PC-9 (cell line): ENCODE measurements around the gene NKAIN2. TPM values are rescaled to one million over a fixed set of nuclear protein-coding genes. Genes with fewer than 3 reads are reported as not detected.

ENCODE experiments used
- BruUV-seq: library from RNA; stranded (reverse); fragments of 400-500 nt; replicated peaks from 2 replicates; lab custom pipeline; 2021; lab: Mats Ljungman, UMichigan
- CTCF ChIA-PET: fragments of 300-600 bp; sonication (Branson Sonifier 250); formaldehyde crosslinking; loops from one replicate; lab custom pipeline; 2022; ENCODE audit warnings: antibody characterized with exemption; lab: Charles Lee
- POLR2A ChIA-PET: fragments of 300-600 bp; sonication (Branson Sonifier 250); formaldehyde crosslinking; loops from one replicate; lab custom pipeline; 2022; ENCODE audit warnings: antibody characterized with exemption; ENCODE audit not compliant: unreplicated experiment; lab: Charles Lee
- DNase-seq, 2 experiments: peaks; one replicate each; pipeline versions ENCODE4 v3.0.0 to v3.0.0-alpha.2; 2015 to 2022; ENCODE audit warnings: mixed read lengths in 1 of 2
- H2AFZ ChIP-seq: fragments of 200-600 bp; sonication (generic); 2 replicates; pipeline ENCODE4 v1.8.1; 2017; ENCODE audit warnings: antibody characterized with exemption
- H3F3A ChIP-seq: fragments of 200-600 bp; sonication (generic); 2 replicates; pipeline ENCODE4 v1.8.1; 2017; ENCODE audit warnings: antibody characterized with exemption, mild to moderate bottlenecking, low read depth; ENCODE audit not compliant: insufficient read depth
- H3K27ac ChIP-seq: fragments of 200-600 bp; sonication (generic); 2 replicates; pipeline ENCODE4 v1.6.1; 2016; ENCODE audit warnings: mixed run types
- H3K27me3 ChIP-seq: fragments of 200-600 bp; sonication (generic); 2 replicates; pipeline ENCODE4 v1.6.1; 2016; ENCODE audit warnings: low read depth, mixed run types; ENCODE audit not compliant: insufficient read depth
- H3K36me3 ChIP-seq: fragments of 200-600 bp; sonication (generic); 2 replicates; pipeline ENCODE4 v1.6.1; 2016; ENCODE audit warnings: low read depth, mixed run types
- H3K4me1 ChIP-seq: fragments of 200-600 bp; sonication (generic); replicated peaks from 2 replicates; pipeline ENCODE4 v1.6.1; 2016; ENCODE audit warnings: mixed run types; ENCODE audit not compliant: insufficient read depth
- H3K4me2 ChIP-seq: fragments of 200-600 bp; sonication (generic); 2 replicates; pipeline ENCODE4 v1.6.1; 2017; ENCODE audit warnings: mixed run types
- H3K4me3 ChIP-seq: fragments of 200-600 bp; sonication (generic); 2 replicates; pipeline ENCODE4 v1.6.1; 2016; ENCODE audit warnings: mixed run types
- H3K79me2 ChIP-seq: fragments of 200-600 bp; sonication (generic); 2 replicates; pipeline ENCODE4 v1.6.1; 2017; ENCODE audit warnings: low read depth, mixed run types
- H3K9me2 ChIP-seq: fragments of 200-600 bp; sonication (generic); 2 replicates; pipeline ENCODE4 v1.8.1; 2017; ENCODE audit warnings: mild to moderate bottlenecking; ENCODE audit not compliant: insufficient read depth
- H3K9me3 ChIP-seq: fragments of 200-600 bp; sonication (generic); 2 replicates; pipeline ENCODE4 v1.8.1; 2016; ENCODE audit warnings: low read depth; ENCODE audit not compliant: insufficient read depth
- H4K20me1 ChIP-seq: fragments of 200-600 bp; sonication (generic); 2 replicates; pipeline ENCODE4 v1.8.1; 2017; ENCODE audit not compliant: insufficient read depth
- EZH2 ChIP-seq: fragments of 200-600 bp; sonication (generic); IDR thresholded peaks from 2 replicates; pipeline ENCODE4 v1.8.0; 2017; ENCODE audit warnings: antibody characterized with exemption, low read depth
- intact Hi-C: fragments of 100-400 bp; cut with micrococcal nuclease; formaldehyde crosslinking; loops from one replicate; pipeline ENCODE4 v1.10.0; 2022; ENCODE audit not compliant: unreplicated experiment
- total RNA-seq: library from RNA; stranded (reverse); gene quantifications from 2 replicates; pipeline ENCODE4 v1.2.3, GENCODE V29; 2021
- TF ChIP-seq, protein P1 (sequence below): fragments of 200-600 bp; sonication (generic); conservative IDR thresholded peaks from 2 replicates; pipeline ENCODE4 v1.6.1; 2017; ENCODE audit warnings: mixed run types, antibody characterized with exemption, mild to moderate bottlenecking, moderate library complexity

Gene NKAIN2
- total RNA-seq, 1 experiment from 2014 or later: not detected

DNA sequence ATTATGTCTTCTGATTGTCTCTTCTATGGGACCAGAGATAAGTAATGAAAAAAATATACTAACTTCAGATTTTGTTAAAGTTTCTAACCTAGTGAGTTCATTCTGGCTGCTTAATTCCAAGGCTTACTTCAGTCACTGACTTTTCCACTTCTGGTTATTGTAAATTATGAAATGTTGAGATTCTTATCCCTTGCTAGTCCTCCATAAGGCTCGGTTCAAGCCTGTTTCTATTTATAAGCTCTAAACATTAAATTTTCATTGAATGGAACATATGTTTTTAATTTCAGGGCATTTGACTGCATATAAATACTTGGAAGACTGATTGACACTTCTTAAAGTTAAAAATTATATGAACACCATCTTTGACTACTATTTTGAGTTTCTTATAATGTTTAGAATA, 23.6 kb upstream of the NKAIN2 start:
- intact Hi-C loops: no loop called here
- no peaks in the 10 kb centered on the region for H3K79me2 ChIP-seq
- ChIA-PET CTCF (no interaction called here), POLR2A (no interaction called here)
- no peaks in the 10 kb centered on the region for H3K9me3 ChIP-seq
- H3F3A ChIP-seq: no peaks in the 10 kb centered on the region
- no peaks in the 10 kb centered on the region for H4K20me1 ChIP-seq
- no peaks in the 10 kb centered on the region for H3K27me3 ChIP-seq
- no peak overlapping the region for H3K4me2 ChIP-seq
- no TSS peak for BruUV-seq
- no peak for DNase-seq
- H3K9me2 ChIP-seq: no peaks in the 10 kb centered on the region
- TF ChIP-seq, protein P1, sequence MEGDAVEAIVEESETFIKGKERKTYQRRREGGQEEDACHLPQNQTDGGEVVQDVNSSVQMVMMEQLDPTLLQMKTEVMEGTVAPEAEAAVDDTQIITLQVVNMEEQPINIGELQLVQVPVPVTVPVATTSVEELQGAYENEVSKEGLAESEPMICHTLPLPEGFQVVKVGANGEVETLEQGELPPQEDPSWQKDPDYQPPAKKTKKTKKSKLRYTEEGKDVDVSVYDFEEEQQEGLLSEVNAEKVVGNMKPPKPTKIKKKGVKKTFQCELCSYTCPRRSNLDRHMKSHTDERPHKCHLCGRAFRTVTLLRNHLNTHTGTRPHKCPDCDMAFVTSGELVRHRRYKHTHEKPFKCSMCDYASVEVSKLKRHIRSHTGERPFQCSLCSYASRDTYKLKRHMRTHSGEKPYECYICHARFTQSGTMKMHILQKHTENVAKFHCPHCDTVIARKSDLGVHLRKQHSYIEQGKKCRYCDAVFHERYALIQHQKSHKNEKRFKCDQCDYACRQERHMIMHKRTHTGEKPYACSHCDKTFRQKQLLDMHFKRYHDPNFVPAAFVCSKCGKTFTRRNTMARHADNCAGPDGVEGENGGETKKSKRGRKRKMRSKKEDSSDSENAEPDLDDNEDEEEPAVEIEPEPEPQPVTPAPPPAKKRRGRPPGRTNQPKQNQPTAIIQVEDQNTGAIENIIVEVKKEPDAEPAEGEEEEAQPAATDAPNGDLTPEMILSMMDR: no peak
- no peak for TF ChIP-seq EZH2
- no peaks in the 10 kb centered on the region for H3K36me3 ChIP-seq
- no peak overlapping the region for H3K27ac ChIP-seq
- H3K4me3 ChIP-seq: no peak overlapping the region
- H3K4me1 ChIP-seq: no peaks in the 10 kb centered on the region
- H2AFZ ChIP-seq: no peak overlapping the region

DNA sequence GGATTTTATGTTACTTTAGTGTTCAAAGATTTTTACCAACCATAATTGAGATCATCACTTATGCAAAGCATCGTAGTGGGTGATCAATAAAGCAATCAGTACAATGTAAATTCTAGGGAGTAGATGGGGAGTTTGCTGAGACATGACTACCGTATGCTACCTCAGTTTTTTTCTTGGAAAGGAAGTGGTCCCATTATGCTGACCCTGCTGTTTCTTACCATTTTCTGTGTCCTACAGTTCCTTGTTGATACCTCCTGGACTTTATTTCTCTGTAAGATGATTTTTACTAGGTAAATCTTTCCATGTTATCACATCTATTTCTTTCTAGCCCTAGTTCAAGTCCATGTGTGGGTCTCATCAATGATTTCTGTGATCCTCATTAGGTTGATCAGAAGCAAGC, 19.3 kb upstream of the NKAIN2 start:
- Histone ChIP-seq H3K4me2 (no peak overlapping the region), H3K4me1 (no peaks in the 10 kb centered on the region), H3K27ac (no peak overlapping the region), H2AFZ (peak overlapping the region; percentile 31; the same call in 1 of the 2 replicates), H3K36me3 (no peaks in the 10 kb centered on the region), H3K27me3 (no peaks in the 10 kb centered on the region), H3K79me2 (no peaks in the 10 kb centered on the region), H3K4me3 (no peak overlapping the region), H4K20me1 (no peaks in the 10 kb centered on the region), H3K9me2 (no peaks in the 10 kb centered on the region), H3F3A (no peaks in the 10 kb centered on the region), H3K9me3 (no peaks in the 10 kb centered on the region)
- CTCF ChIA-PET: no interaction called here
- POLR2A ChIA-PET: no interaction called here
- no TSS peak for BruUV-seq
- intact Hi-C loops: no loop called here
- TF ChIP-seq EZH2: no peak
- TF ChIP-seq, protein P1: no peak
- DNase-seq: no peak

DNA sequence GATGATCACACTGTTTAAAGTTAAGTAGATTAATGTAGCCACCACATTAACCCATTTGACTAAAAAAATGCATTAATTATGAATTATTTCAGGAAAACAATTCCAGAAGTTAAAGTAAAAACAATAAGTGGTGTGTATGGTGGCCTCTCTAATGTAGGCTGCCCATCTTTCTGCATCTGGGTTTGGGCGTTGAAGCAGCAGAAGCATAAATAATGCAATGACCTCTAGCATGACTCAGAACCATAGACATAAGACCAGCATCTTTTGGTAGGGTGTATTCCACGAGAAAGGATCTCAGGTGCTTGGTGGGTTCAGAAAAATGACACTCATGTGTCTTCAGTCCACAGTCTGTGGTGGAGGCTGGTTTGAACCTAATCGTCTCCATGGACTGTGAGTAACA, 18.6 kb upstream of the NKAIN2 start:
- BruUV-seq: no TSS peak
- intact Hi-C loops: no loop called here
- H3K36me3 ChIP-seq: no peaks in the 10 kb centered on the region
- H2AFZ ChIP-seq: no peak overlapping the region
- no peak overlapping the region for H3K4me3 ChIP-seq
- H3K9me3 ChIP-seq: no peaks in the 10 kb centered on the region
- ChIA-PET CTCF (no interaction called here), POLR2A (no interaction called here)
- TF ChIP-seq EZH2: no peak
- H3K79me2 ChIP-seq: no peaks in the 10 kb centered on the region
- H4K20me1 ChIP-seq: no peaks in the 10 kb centered on the region
- H3K4me1 ChIP-seq: no peaks in the 10 kb centered on the region
- H3K27ac ChIP-seq: no peak overlapping the region
- H3K4me2 ChIP-seq: no peak overlapping the region
- no peaks in the 10 kb centered on the region for H3K9me2 ChIP-seq
- H3F3A ChIP-seq: no peaks in the 10 kb centered on the region
- no peak for DNase-seq
- no peaks in the 10 kb centered on the region for H3K27me3 ChIP-seq

DNA sequence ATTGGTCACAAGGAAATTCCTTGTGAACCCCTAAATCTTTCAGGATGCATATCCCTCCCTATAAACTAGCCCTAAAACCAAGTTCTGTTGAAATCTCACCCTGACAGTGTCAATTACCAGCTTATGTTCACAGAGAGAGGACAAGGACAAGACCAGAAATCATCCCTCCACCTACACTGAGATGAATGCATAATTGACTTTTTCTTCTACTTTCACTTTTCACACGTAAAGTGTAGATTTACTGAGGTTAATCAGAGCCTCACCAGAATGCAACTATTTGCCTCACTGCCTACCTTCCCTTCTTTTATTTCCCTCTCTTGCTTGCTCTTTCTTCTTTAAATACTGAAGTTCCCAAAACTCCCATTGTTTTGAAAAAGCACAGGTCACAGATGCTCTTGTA, 15.3 kb upstream of the NKAIN2 start:
- BruUV-seq: no TSS peak
- no peaks in the 10 kb centered on the region for H4K20me1 ChIP-seq
- H3K4me1 ChIP-seq: no peaks in the 10 kb centered on the region
- no peaks in the 10 kb centered on the region for H3K9me3 ChIP-seq
- no peak overlapping the region for H3K27ac ChIP-seq
- ChIA-PET CTCF (no interaction called here), POLR2A (no interaction called here)
- peak overlapping the region; percentile 62 for H3K4me2 ChIP-seq
- no peaks in the 10 kb centered on the region for H3F3A ChIP-seq
- peak overlapping the region; percentile 45 for H2AFZ ChIP-seq
- H3K9me2 ChIP-seq: no peaks in the 10 kb centered on the region; the same call in 1 of the 2 replicates
- intact Hi-C loops: no loop called here
- TF ChIP-seq EZH2: no peak
- TF ChIP-seq, protein P1: no peak
- no peaks in the 10 kb centered on the region for H3K79me2 ChIP-seq
- DNase-seq: no peak
- peak overlapping the region; percentile 6; the same call in 1 of the 2 replicates for H3K4me3 ChIP-seq
- H3K27me3 ChIP-seq: no peaks in the 10 kb centered on the region
- H3K36me3 ChIP-seq: no peaks in the 10 kb centered on the region
